Head of caudate nucleus (tissue), 42 donors: ENCODE data around the gene FGF12.
A peak's percentile ranks its signal among the peaks of the same experiment; 100 is the strongest.

Source experiments
- DNase-seq, 42 donors: peaks; one replicate each; pipeline versions ENCODE4 v3.0.0 to v3.0.0-alpha.2; 2020 to 2021; ENCODE audit warnings: mixed read lengths in 7 of 42
- intact Hi-C: fragments of 100-400 bp; cut with DNase I; formaldehyde crosslinking; loops from one replicate; pipeline ENCODE4 v1.15.0; 2022

FGF12 gene

DNA sequence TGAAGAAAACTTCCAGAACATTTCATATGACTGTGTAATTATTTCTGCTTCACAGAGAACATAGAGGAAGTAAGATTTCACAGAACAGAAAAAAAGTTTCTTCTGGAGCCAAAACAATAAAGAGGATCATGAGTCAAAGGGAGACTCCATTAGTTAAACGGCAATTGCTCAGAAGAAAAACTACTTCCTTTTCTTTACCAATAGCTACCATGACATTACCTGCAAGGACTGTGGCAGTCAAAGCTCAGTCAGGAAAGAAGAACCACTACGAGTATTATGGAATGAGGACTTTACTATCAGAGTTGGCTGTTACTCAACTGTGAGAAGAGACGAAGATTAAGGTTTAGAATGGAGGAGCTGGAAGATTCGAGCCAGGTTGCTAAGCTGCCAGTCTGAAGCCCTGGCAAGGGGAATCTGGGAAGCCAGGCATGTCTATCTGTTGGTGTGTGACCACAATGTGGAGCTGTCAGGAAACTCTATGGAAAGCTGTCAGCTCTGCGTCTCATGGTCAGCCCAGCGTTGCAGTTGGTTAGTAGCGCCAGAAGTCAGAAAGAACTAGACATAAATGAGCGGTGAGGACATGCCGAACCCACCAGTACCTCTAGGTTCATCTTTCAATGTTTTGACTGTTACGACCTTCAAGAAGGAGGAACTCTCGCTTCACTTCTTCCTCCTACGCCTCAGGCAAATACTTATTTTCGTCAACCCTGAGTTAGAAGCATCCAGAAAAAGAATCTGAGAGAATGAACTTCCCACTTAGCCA, 604.3 kb downstream of the FGF12 start:
- intact Hi-C loops, result no loop called here
- peak in 3 of 42 donors; percentile 3 to 35 (median 10) for DNase-seq

DNA sequence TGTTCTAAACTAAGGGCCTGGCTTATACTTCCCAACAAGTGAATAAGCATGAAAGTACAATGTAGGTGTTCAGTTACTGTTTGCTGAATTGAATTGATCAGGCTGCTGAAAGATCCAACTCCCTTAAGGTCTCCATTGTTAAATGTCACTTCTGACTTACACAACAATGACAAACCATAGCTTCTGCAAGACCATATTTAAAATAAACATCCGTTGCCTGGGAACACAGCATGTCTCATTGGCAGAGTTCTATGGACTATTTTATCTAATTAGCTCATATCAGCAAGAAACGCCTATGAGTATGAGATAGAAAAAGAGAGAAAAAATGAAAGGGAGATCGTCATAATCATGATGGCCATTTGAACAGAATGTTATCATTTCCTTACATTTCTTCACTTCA, 605.4 kb downstream of the FGF12 start:
- no peak for DNase-seq
- intact Hi-C loops, result no loop called here

DNA sequence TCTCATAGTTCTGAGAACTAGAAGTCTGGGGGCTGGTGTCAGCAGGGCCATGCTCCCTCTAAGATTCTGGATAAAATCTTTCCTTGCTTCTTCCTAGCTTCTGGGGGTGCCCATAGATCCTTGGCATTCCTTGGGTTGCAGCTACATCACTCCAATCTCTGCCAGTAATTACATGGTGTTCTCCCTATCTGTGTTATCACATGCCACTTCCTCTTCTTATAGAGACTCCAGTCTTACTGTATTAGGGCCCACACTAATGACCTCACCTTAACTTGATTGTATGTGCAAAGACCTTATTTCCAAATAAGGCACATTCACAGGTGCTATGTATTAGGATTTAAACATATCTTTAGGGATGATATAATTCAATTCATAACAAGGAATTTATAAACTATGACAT, 618.5 kb downstream of the FGF12 start:
- no peak for DNase-seq
- intact Hi-C loops, result no loop called here

DNA sequence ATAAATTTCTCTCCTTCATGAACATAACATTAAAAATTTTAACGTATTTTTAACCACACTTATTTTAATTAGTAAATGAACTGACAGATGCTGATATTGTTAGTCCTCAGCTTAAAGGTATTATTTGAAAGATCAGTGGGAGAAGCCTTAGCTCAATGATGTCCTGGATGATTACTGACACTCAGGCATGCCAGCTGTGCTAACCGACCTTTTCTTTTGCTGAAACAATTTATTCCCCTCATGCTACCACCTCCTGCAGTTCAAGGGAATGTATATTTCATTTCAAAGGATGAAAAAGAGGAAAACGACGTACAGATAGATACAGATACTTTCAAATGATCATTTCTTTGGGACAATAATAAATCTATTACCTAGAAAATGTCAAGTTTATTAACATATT, 620.8 kb downstream of the FGF12 start:
- DNase-seq, result no peak
- intact Hi-C loops, result no loop called here

DNA sequence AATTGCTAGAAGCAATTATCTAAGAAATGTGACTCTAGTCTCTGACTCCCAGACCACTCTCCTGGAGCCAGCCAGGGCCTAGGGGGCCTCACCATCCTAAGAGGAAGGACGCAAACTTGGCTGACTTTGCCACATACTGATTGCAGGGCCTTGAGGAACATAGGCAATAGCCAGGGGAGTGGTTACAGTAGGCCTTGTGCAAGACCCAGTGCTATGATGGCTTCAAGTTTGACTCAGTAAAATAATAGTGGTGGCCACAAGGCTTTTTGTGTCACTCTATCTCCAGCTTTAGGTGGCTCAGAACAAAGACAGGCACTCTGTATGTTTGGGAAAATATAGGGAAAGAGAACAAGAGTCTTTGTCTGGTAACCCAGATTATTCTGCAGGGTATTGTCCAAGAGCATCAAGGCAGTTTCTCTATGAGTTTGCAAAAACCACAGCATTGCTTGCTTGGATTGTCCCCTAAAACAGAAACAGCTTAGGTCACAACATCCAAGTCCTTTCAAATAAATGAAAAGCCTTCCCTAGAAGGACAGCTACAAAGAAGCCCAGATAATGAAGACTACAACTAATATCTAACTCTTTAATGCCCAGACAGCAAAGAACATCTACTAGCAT, 634.8 kb downstream of the FGF12 start:
- DNase-seq, result no peak
- intact Hi-C loops, result no loop called here

DNA sequence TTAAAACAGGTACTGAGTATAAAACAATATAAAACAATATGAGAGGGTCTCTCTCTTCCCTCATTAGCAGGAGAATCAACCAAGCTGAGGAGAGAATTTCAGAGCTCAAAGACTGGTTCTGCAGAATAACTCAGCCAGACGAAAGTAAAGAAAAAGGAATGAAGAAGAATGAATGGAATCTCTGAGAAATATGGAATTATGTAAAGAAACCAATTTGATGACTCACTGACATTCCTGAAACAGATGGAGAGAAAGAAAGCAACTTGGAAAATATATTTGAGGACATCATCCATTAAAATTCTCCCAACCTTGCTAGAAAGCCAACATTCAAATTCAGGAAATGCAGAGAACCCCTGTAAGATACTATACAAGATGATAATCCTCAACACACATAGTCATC, 635.5 kb downstream of the FGF12 start:
- no peak for DNase-seq
- intact Hi-C loops, result no loop called here

DNA sequence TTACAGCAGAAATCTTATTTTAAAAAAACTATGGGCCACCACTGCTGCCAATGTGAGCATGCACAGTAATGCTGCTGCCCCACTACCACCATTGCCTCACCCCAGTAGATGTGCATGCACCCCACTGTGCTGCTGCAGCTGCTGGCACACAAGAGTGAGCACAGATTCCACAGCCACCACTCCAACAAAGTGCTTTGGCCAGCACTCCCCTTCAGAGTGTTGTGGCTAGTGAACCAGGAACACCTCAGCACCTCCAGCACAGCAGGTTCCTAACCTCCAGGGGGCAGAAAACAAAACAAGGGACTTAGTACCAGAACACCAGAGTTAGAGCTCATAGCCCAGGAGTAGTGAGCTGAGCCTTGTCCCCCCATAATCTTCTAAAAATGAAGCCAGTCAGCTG, 636.8 kb downstream of the FGF12 start:
- DNase-seq, result no peak
- intact Hi-C loops, result no loop called here
